IMR-90 (cell line): Measurements from ENCODE around the gene KLC4. TPM values are rescaled to one million over a fixed set of nuclear protein-coding genes. Genes with fewer than 3 reads are reported as not detected.

ENCODE experiments used
- ATAC-seq: fragments of 200-7000 bp; cut with Tn5 transposase; 2 replicates; pipeline ENCODE4 v1.9.1; 2020; ENCODE audit warnings: low read depth, mild to moderate bottlenecking, moderate library complexity
- BruUV-seq: library from RNA; stranded (reverse); fragments of 400-500 nt; replicated peaks from 2 replicates; lab custom pipeline; 2021; lab: Mats Ljungman, UMichigan
- CTCF ChIA-PET: fragments of 300-600 bp; formaldehyde crosslinking; extraction: SDS; loops from one replicate; lab custom pipeline; 2021; ENCODE audit warnings: antibody characterized with exemption; lab: Yijun Ruan, JAX
- POLR2A ChIA-PET: fragments of 300-600 bp; sonication (Branson Sonifier 250); formaldehyde crosslinking; loops from one replicate; lab custom pipeline; 2022; ENCODE audit warnings: antibody characterized with exemption; ENCODE audit not compliant: unreplicated experiment; lab: Charles Lee
- DNase-seq: peaks from one replicate; pipeline ENCODE4 v3.0.0; 2013
- H2AFZ ChIP-seq: replicated peaks from 2 replicates; pipeline ENCODE3; 2013; ENCODE audit warnings: low read length, mild to moderate bottlenecking; ENCODE audit not compliant: poor library complexity
- H2AK5ac ChIP-seq: 2 replicates; pipeline ENCODE4 v1.6.1; 2013; ENCODE audit warnings: low read depth, low read length, inconsistent platforms
- H2AK9ac ChIP-seq: replicated peaks from 2 replicates; pipeline ENCODE3; 2013; ENCODE audit warnings: mild to moderate bottlenecking, low read depth, low read length, moderate library complexity; ENCODE audit not compliant: poor library complexity
- H2BK120ac ChIP-seq: 2 replicates; pipeline ENCODE4 v1.6.1; 2013; ENCODE audit warnings: low read depth, low read length, inconsistent platforms
- H2BK15ac ChIP-seq: 3 replicates; pipeline ENCODE4 v1.6.1; 2013; ENCODE audit warnings: low read depth, low read length, inconsistent platforms
- H2BK20ac ChIP-seq: 2 replicates; pipeline ENCODE4 v1.6.1; 2013; ENCODE audit warnings: low read depth, mild to moderate bottlenecking, inconsistent platforms, low read length, moderate library complexity
- H2BK5ac ChIP-seq: 2 replicates; pipeline ENCODE4 v1.6.1; 2013; ENCODE audit warnings: mild to moderate bottlenecking, low read depth, low read length, inconsistent platforms; ENCODE audit not compliant: poor library complexity, severe bottlenecking
- H3K14ac ChIP-seq: replicated peaks from 2 replicates; pipeline ENCODE4 v1.6.1; 2013; ENCODE audit warnings: low read depth, low read length, inconsistent platforms
- H3K18ac ChIP-seq: 2 replicates; pipeline ENCODE4 v1.6.1; 2013; ENCODE audit warnings: low read depth, low read length, control low read depth
- H3K23ac ChIP-seq: 2 replicates; pipeline ENCODE4 v1.6.1; 2013; ENCODE audit warnings: low read depth, low read length, inconsistent platforms
- H3K27ac ChIP-seq: 2 replicates; pipeline ENCODE4 v1.5.1; 2013; ENCODE audit warnings: mild to moderate bottlenecking, control low read depth, low read length; ENCODE audit not compliant: insufficient read depth
- H3K27me3 ChIP-seq: 2 replicates; pipeline ENCODE4 v1.6.1; 2013; ENCODE audit warnings: low read length; ENCODE audit not compliant: control insufficient read depth, insufficient read depth
- H3K36me3 ChIP-seq: 2 replicates; pipeline ENCODE4 v1.6.1; 2013; ENCODE audit warnings: low read length, mixed read lengths; ENCODE audit not compliant: control insufficient read depth, insufficient read depth
- H3K4ac ChIP-seq: 2 replicates; pipeline ENCODE4 v1.6.1; 2013; ENCODE audit warnings: low read depth, low read length, inconsistent platforms
- H3K4me1 ChIP-seq: 2 replicates; pipeline ENCODE4 v1.6.1; 2013; ENCODE audit warnings: low read length, mixed read lengths; ENCODE audit not compliant: control insufficient read depth, insufficient read depth
- H3K4me2 ChIP-seq: 2 replicates; pipeline ENCODE4 v1.6.1; 2013; ENCODE audit warnings: low read depth, mild to moderate bottlenecking, control low read depth, low read length, moderate library complexity
- H3K4me3 ChIP-seq: 2 replicates; pipeline ENCODE4 v1.5.1; 2013; ENCODE audit warnings: low read depth, mild to moderate bottlenecking, control low read depth, low read length, moderate library complexity; ENCODE audit not compliant: insufficient read depth
- H3K56ac ChIP-seq: 2 replicates; pipeline ENCODE4 v1.6.1; 2013; ENCODE audit warnings: low read length, inconsistent platforms; ENCODE audit not compliant: insufficient read depth; ENCODE audit errors: extremely low read depth
- H3K79me1 ChIP-seq, 2 experiments: 2 replicates each; pipeline ENCODE4 v1.6.1; 2013; ENCODE audit warnings: low read length in 2 of 2, inconsistent platforms in 1 of 2, low read depth in 1 of 2
- H3K9ac ChIP-seq: 2 replicates; pipeline ENCODE4 v1.6.1; 2013; ENCODE audit warnings: low read depth, low read length, control low read depth
- H3K9me1 ChIP-seq: 2 replicates; pipeline ENCODE4 v1.6.1; 2013; ENCODE audit warnings: low read length, inconsistent platforms; ENCODE audit not compliant: insufficient read depth
- H3K9me3 ChIP-seq: 2 replicates; pipeline ENCODE4 v1.6.1; 2013; ENCODE audit warnings: low read length; ENCODE audit not compliant: control insufficient read depth, insufficient read depth
- H4K20me1 ChIP-seq: 2 replicates; pipeline ENCODE4 v1.6.1; 2013; ENCODE audit warnings: low read length, inconsistent platforms; ENCODE audit not compliant: insufficient read depth
- H4K5ac ChIP-seq: 2 replicates; pipeline ENCODE4 v1.6.1; 2013; ENCODE audit warnings: mild to moderate bottlenecking, low read depth, low read length, control low read depth
- H4K8ac ChIP-seq, 2 experiments: 2 replicates each; pipeline ENCODE4 v1.6.1; 2013; ENCODE audit warnings: low read depth in 2 of 2, low read length in 2 of 2, control low read depth in 1 of 2, inconsistent platforms in 1 of 2
- H4K91ac ChIP-seq: 2 replicates; pipeline ENCODE4 v1.6.1; 2013; ENCODE audit warnings: low read depth, low read length, inconsistent platforms; ENCODE audit not compliant: insufficient read depth
- BHLHE40 ChIP-seq: fragments of 150-350 bp; IDR thresholded peaks from 2 replicates; pipeline ENCODE4 v1.6.1; 2016; ENCODE audit warnings: mild to moderate bottlenecking, low read depth, low read length
- CEBPB ChIP-seq: IDR thresholded peaks from 2 replicates; pipeline ENCODE4 v1.6.1; 2012; ENCODE audit warnings: low read depth, low read length, improper control_type of control experiment
- CHD1 ChIP-seq: IDR thresholded peaks from 2 replicates; pipeline ENCODE4 v1.6.1; 2012; ENCODE audit warnings: low read depth, low read length, improper control_type of control experiment
- CTCF ChIP-seq: conservative IDR thresholded peaks from 2 replicates; pipeline ENCODE4 v1.5.1; 2012; ENCODE audit warnings: mild to moderate bottlenecking, low read depth, low read length, improper control_type of control experiment
- ELK1 ChIP-seq: fragments of 150-350 bp; IDR thresholded peaks from 2 replicates; pipeline ENCODE4 v1.6.1; 2016; ENCODE audit warnings: low read depth, mild to moderate bottlenecking, low read length, moderate library complexity, borderline replicate concordance
- FOS ChIP-seq: fragments of 150-350 bp; IDR thresholded peaks from 2 replicates; pipeline ENCODE4 v1.6.1; 2016; ENCODE audit warnings: low read depth, low read length
- MAFK ChIP-seq: IDR thresholded peaks from 2 replicates; pipeline ENCODE4 v1.6.1; 2012; ENCODE audit warnings: low read depth, low read length, improper control_type of control experiment
- MAZ ChIP-seq: IDR thresholded peaks from 2 replicates; pipeline ENCODE4 v1.6.1; 2012; ENCODE audit warnings: low read depth, mild to moderate bottlenecking, low read length, improper control_type of control experiment, moderate library complexity, borderline replicate concordance
- MXI1 ChIP-seq: IDR thresholded peaks from 2 replicates; pipeline ENCODE4 v1.6.1; 2012; ENCODE audit warnings: low read depth, mild to moderate bottlenecking, low read length, moderate library complexity, borderline replicate concordance
- NFE2L2 ChIP-seq: fragments of 150-350 bp; IDR thresholded peaks from 2 replicates; pipeline ENCODE4 v1.6.1; 2016; ENCODE audit warnings: low read depth, mild to moderate bottlenecking, low read length
- POLR2A ChIP-seq: IDR thresholded peaks from 2 replicates; pipeline ENCODE4 v1.6.1; 2012; ENCODE audit warnings: mild to moderate bottlenecking, low read depth, low read length
- RAD21 ChIP-seq: IDR thresholded peaks from 2 replicates; pipeline ENCODE4 v1.6.1; 2012; ENCODE audit warnings: low read length, improper control_type of control experiment
- RCOR1 ChIP-seq: IDR thresholded peaks from 2 replicates; pipeline ENCODE4 v1.6.1; 2012; ENCODE audit warnings: mild to moderate bottlenecking, low read length, improper control_type of control experiment; ENCODE audit not compliant: insufficient replicate concordance
- RFX5 ChIP-seq: IDR thresholded peaks from 2 replicates; pipeline ENCODE4 v1.8.0; 2012; ENCODE audit warnings: low read depth, mild to moderate bottlenecking, low read length, moderate library complexity
- SMC3 ChIP-seq: fragments of 150-350 bp; IDR thresholded peaks from 2 replicates; pipeline ENCODE4 v1.6.1; 2016; ENCODE audit warnings: low read depth, mild to moderate bottlenecking, antibody characterized with exemption, low read length, moderate library complexity
- USF2 ChIP-seq: fragments of 150-350 bp; IDR thresholded peaks from 2 replicates; pipeline ENCODE4 v1.6.1; 2017; ENCODE audit warnings: mild to moderate bottlenecking, antibody characterized with exemption, low read length, low read depth
- WGBS, 2 experiments: methylation state at CpG; one replicate each; pipeline versions ENCODE4 v1.1.5 to v1.1.7; 2013; ENCODE audit warnings: missing lambda C conversion rate in 2 of 2; ENCODE audit not compliant: insufficient read length in 1 of 2; ENCODE audit errors: extremely low coverage in 2 of 2; 5-methylcytosine and 5-hydroxymethylcytosine counted together
- dilution Hi-C: fragments of 300-500 bp; cut with HindIII; formaldehyde crosslinking; loops from one replicate; pipeline ENCODE4 v1.14.3; 2018; ENCODE audit warnings: low sequenced_read_pairs; ENCODE audit not compliant: unreplicated experiment
- in situ Hi-C: fragments of 300-500 bp; cut with MboI; formaldehyde crosslinking; loops from 3 replicates; pipeline ENCODE4 v1.14.3; 2019; ENCODE audit warnings: low sequenced_read_pairs, inconsistent platforms, mixed read lengths
- intact Hi-C: fragments of 100-400 bp; cut with micrococcal nuclease; formaldehyde crosslinking; loops from 2 replicates; pipeline ENCODE4 v1.10.0; 2022
- polyA plus RNA-seq, 3 experiments: library from polyadenylated mRNA; depleted of rRNA; stranded (reverse); fragments of >200 nt; gene quantifications; 2 replicates each; pipeline ENCODE4 v1.2.3, GENCODE V29; 2012; ENCODE audit warnings: low replicate concordance in 1 of 3
- total RNA-seq: library from RNA; depleted of rRNA; stranded (reverse); fragments of >200 nt; gene quantifications from 2 replicates; pipeline ENCODE4 v1.2.3, GENCODE V29; 2012

Gene KLC4
- total and polyA plus RNA-seq, 2 of the 4 experiments (the other 2 are of a cell fraction): 10.9 to 13.0 TPM

- no peak overlapping the region for H2BK15ac ChIP-seq
- POLR2A ChIA-PET: no interaction called here
- H4K5ac ChIP-seq: no peak overlapping the region
- H3K18ac ChIP-seq: no peak overlapping the region
- H3K4me1 ChIP-seq: peaks cover 8% of the 10 kb centered on the region
- H3K9ac ChIP-seq: peak overlapping the region; percentile 13; the same call in 1 of the 2 replicates
- no peak overlapping the region for H3K4me3 ChIP-seq
- no peak overlapping the region for H2BK5ac ChIP-seq
- in situ Hi-C loops: no loop called here
- no peak overlapping the region for H3K4me2 ChIP-seq
- H2AFZ ChIP-seq: no peak overlapping the region
- CTCF ChIA-PET: no interaction called here
- no peak overlapping the region; the same call in 1 of the 2 replicates for H2AK5ac ChIP-seq
- H3K14ac ChIP-seq: no peak overlapping the region
- peaks cover 44% of the 10 kb centered on the region for H3K36me3 ChIP-seq
- H4K20me1 ChIP-seq: no peaks in the 10 kb centered on the region; the same call in 1 of the 2 replicates
- DNase-seq (no peak), ATAC-seq (no peak)
- H3K79me1 ChIP-seq: peaks cover 5 to 60% of the 10 kb centered on the region in 2 experiments; a peak in 2 of 4 replicates
- H3K9me1 ChIP-seq: peaks cover 3% of the 10 kb centered on the region
- H3K9me3 ChIP-seq: no peaks in the 10 kb centered on the region
- TF ChIP-seq MXI1: no peak
- TF ChIP-seq RCOR1: no peak
- no peak for TF ChIP-seq USF2
- no peak for TF ChIP-seq NFE2L2
- no peak for TF ChIP-seq SMC3
- no peak for TF ChIP-seq CTCF
- TF ChIP-seq RAD21: no peak
- TF ChIP-seq ELK1: no peak
- TF ChIP-seq MAZ: no peak
- no peak for TF ChIP-seq MAFK
- no peak for TF ChIP-seq BHLHE40
- no peak for TF ChIP-seq CEBPB
- TF ChIP-seq FOS: no peak
- no peak for TF ChIP-seq POLR2A
- TF ChIP-seq CHD1: no peak
- no peak for TF ChIP-seq RFX5
- intact Hi-C loops: no loop called here
- peak overlapping the region; percentile 75 for H2AK9ac ChIP-seq
- no peak overlapping the region for H3K23ac ChIP-seq
- H3K27ac ChIP-seq: no peak overlapping the region
- no peak overlapping the region for H2BK20ac ChIP-seq
- dilution Hi-C loops: no loop called here
- no peak overlapping the region for H3K4ac ChIP-seq
- H4K8ac ChIP-seq: no peak overlapping the region
- H3K56ac ChIP-seq: no peak overlapping the region
- H3K27me3 ChIP-seq: no peaks in the 10 kb centered on the region
- no TSS peak for BruUV-seq
- WGBS, 2 experiments: 89% methylated on average over 3 of the region's 6 CpGs; no CpG with 5 or more reads in 1 of the 2 experiments
- H2BK120ac ChIP-seq: no peak overlapping the region
- H4K91ac ChIP-seq: no peak overlapping the region
Measured at GRCh38 chr6:43012364-43012763, 47.1 kb upstream of the KLC4 start.
